GM23248 (cell line): Measurements from ENCODE around the gene ADAM10.

ENCODE experiments used
- EZH2 ChIP-seq: fragments of 200-600 bp; sonication (generic); IDR thresholded peaks from 2 replicates; pipeline ENCODE4 v1.6.1; 2018; ENCODE audit warnings: antibody characterized with exemption, mild to moderate bottlenecking; ENCODE audit not compliant: insufficient read depth, poor library complexity, severe bottlenecking
- EZH2phosphoT487 ChIP-seq: fragments of 200-600 bp; sonication (generic); IDR thresholded peaks from 2 replicates; pipeline ENCODE4 v1.6.1; 2018; ENCODE audit warnings: antibody characterized with exemption, moderate library complexity, mild to moderate bottlenecking, low read depth; ENCODE audit not compliant: insufficient read depth

GRCh38 chr15:58770857-58771620 lies 21.5 kb upstream of the ADAM10 start, which contains the start of gene MINDY2:
- TF ChIP-seq EZH2 (no peak), EZH2phosphoT487 (no peak)
